Bronchial epithelial cell (primary cell): ENCODE data around the gene RNF187. TPM values are rescaled to one million over a fixed set of nuclear protein-coding genes. Genes with fewer than 3 reads are reported as not detected.

ENCODE experiments used
- DNase-seq: peaks from one replicate; pipeline ENCODE4 v3.0.0-alpha.2; 2010; ENCODE audit warnings: low read depth
- FAIRE-seq: peaks from 2 replicates; lab custom pipeline; 2011; peaks lifted over from hg19 to GRCh38; lab: Jason Lieb, UNC
- H3K27me3 ChIP-seq: 2 replicates; pipeline ENCODE4 v1.5.1; 2011; ENCODE audit warnings: low read length; ENCODE audit not compliant: control insufficient read depth, insufficient read depth
- H3K36me3 ChIP-seq: 2 replicates; pipeline ENCODE4 v1.5.1; 2011; ENCODE audit warnings: low read length; ENCODE audit not compliant: control insufficient read depth, insufficient read depth
- H3K4me3 ChIP-seq: 2 replicates; pipeline ENCODE4 v1.5.1; 2011; ENCODE audit warnings: mild to moderate bottlenecking, low read depth, low read length, control low read depth
- CTCF ChIP-seq: IDR thresholded peaks from 2 replicates; pipeline ENCODE4 v1.5.1; 2011; ENCODE audit warnings: mild to moderate bottlenecking, moderate library complexity, low read length, control low read depth, inconsistent platforms; ENCODE audit not compliant: insufficient read depth, severe bottlenecking
- total RNA-seq: library from RNA; depleted of rRNA; stranded (reverse); fragments of >200 nt; gene quantifications from 2 replicates; pipeline ENCODE4 v1.2.1, GENCODE V29; 2014

The RNF187 gene
- total RNA-seq, 1 donor from 2014 or later, result 147 TPM

- DNase-seq (no peak), FAIRE-seq (no peak)
- Histone ChIP-seq H3K36me3 (no peaks in the 10 kb centered on the region), H3K4me3 (no peak overlapping the region), H3K27me3 (peaks cover 1% of the 10 kb centered on the region)
- no peak for TF ChIP-seq CTCF
These were observed 30.5 kb downstream of the RNF187 start for GRCh38 chr1:228517655-228518054.

GRCh38 chr1:228527596-228527995, 40.4 kb downstream of the RNF187 start:
- no peak for TF ChIP-seq CTCF
- Histone ChIP-seq H3K4me3 (no peak overlapping the region), H3K36me3 (no peaks in the 10 kb centered on the region), H3K27me3 (no peaks in the 10 kb centered on the region)
- FAIRE-seq (no peak), DNase-seq (no peak)

GRCh38 chr1:228528612-228529011, 41.4 kb downstream of the RNF187 start:
- no peak for TF ChIP-seq CTCF
- no peaks in the 10 kb centered on the region for H3K36me3 ChIP-seq
- no peaks in the 10 kb centered on the region for H3K27me3 ChIP-seq
- no peak overlapping the region for H3K4me3 ChIP-seq
- DNase-seq, result no peak
- FAIRE-seq, result peak; percentile 23

- TF ChIP-seq CTCF, result no peak
- FAIRE-seq, result no peak
- no peak overlapping the region for H3K4me3 ChIP-seq
- no peak for DNase-seq
- no peaks in the 10 kb centered on the region for H3K36me3 ChIP-seq
- no peaks in the 10 kb centered on the region for H3K27me3 ChIP-seq
These were observed 43.0 kb downstream of the RNF187 start for GRCh38 chr1:228530086-228530758.

- TF ChIP-seq CTCF, result no peak
- no peak for DNase-seq
- Histone ChIP-seq H3K27me3 (no peaks in the 10 kb centered on the region), H3K36me3 (no peaks in the 10 kb centered on the region), H3K4me3 (no peak overlapping the region)
- no peak for FAIRE-seq
These were observed 44.0 kb downstream of the RNF187 start for GRCh38 chr1:228530951-228531731.
